GM08714 (cell line): ENCODE results near the gene ATN1.
A peak's percentile ranks its signal among the peaks of the same experiment; 100 is the strongest.

Experiments used
- H3K4me3 ChIP-seq: fragments of 200-500 bp; sonication (Bioruptor generic); 2 replicates; pipeline ENCODE4 v1.5.1; 2014; ENCODE audit warnings: mild to moderate bottlenecking, low read length, inconsistent platforms
- ZNF274 ChIP-seq: IDR thresholded peaks from 2 replicates; pipeline ENCODE4 v1.6.1; 2012; ENCODE audit warnings: mild to moderate bottlenecking, low read depth, low read length

Gene ATN1

DNA sequence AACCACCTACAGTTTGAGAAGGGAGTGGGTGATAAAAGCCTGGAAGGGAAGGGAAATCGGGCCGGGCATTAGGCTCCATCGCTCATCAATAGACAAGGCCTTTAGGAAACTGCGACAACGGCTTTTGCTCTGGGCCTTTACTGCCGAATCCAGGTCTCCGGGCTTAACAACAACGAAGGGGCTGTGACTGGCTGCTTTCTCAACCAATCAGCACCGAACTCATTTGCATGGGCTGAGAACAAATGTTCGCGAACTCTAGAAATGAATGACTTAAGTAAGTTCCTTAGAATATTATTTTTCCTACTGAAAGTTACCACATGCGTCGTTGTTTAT, 15.6 kb downstream of the ATN1 start:
- no peak for TF ChIP-seq ZNF274
- no peak overlapping the region; the same call in 1 of the 2 replicates for H3K4me3 ChIP-seq

- TF ChIP-seq ZNF274, result no peak
- peak within 1 kb of the TSS; percentile 87 for H3K4me3 ChIP-seq
Measured at GRCh38 chr12:6943722-6944380, 16.1 kb downstream of the ATN1 start, which contains the start of the genes C12orf57 and RNU7-1. TSS of gene C12orf57 (plus strand) at chr12:6944022. CDS start at chr12:6944122, 100 bp downstream. TSS of gene RNU7-1 (plus strand) at chr12:6943816.

GRCh38 chr12:6944381-6945186, 16.8 kb downstream of the ATN1 start:
- H3K4me3 ChIP-seq, result peak overlapping the region; percentile 87
- TF ChIP-seq ZNF274, result no peak

- no peak for TF ChIP-seq ZNF274
- H3K4me3 ChIP-seq, result peak overlapping the region; percentile 87; the same call in 1 of the 2 replicates
Measured at GRCh38 chr12:6945613-6946012, 17.9 kb downstream of the ATN1 start.

- no peak for TF ChIP-seq ZNF274
- peak overlapping the region; percentile 87; the same call in 1 of the 2 replicates for H3K4me3 ChIP-seq
Measured at GRCh38 chr12:6946033-6946919, 18.5 kb downstream of the ATN1 start.

- no peak for TF ChIP-seq ZNF274
- peak overlapping the region; percentile 87; the same call in 1 of the 2 replicates for H3K4me3 ChIP-seq
Measured at GRCh38 chr12:6946920-6947374, 19.2 kb downstream of the ATN1 start.

DNA sequence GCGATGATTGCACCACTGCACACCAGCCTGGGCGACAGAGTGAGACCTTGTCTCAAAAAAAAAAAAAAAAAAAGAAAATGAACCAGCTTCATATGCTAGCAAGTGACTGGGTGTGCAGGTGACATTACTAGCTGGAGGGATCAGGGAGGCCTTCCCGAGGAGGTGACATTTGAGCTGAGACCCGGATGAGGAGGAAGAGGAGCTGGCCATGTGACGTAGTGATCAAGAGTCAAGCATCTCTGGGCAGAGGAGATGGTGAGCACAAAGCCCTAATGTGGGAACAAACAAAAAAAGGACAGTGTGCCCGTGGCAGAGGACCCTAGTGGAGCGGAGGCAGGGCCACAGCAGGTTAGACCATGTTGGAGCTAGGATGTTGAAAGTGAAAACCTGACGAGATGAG, 19.9 kb downstream of the ATN1 start:
- no peak for TF ChIP-seq ZNF274
- no peak overlapping the region for H3K4me3 ChIP-seq

DNA sequence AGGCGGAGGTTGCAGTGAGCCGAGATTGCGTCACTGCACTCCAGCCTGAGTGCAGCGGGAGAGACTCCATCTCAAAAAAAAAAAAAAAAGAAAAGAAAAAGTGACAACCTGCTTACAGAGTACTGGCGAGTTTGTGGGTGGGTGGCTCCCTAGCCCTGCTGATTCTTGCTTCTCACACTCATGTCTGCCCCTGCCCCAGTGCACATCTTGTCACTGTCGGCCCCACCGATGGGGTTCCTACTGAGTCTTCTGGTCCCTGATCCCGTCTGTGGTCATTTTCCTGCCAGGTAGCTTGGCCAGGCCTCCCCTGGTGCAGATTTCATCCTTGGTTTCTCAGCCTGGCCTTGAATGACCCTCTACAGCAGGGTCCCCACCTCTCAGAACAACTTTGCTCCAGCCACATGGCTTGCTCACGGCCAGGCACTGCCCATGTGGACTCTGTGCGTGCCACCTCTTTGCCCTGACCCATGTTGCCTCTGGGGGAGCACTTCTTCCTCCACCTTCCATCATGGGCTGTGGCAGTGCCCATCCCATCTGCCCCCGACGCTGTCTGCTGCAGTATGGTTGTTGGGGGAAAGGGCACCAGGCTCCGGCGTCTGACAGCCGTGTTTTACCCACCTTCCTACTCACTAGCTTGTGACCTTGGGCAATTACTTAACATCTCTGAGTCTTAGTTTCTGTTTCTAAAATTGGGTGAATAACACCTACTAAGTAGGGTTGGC, 21.3 kb downstream of the ATN1 start:
- TF ChIP-seq ZNF274, result no peak

GRCh38 chr12:6950401-6950801, 22.6 kb downstream of the ATN1 start:
- peak overlapping the region; percentile 90; the same call in 1 of the 2 replicates for H3K4me3 ChIP-seq
- no peak for TF ChIP-seq ZNF274

More for the DNA sequence above, 21.3 kb downstream of the ATN1 start:
- no peak overlapping the region; the same call in 1 of the 2 replicates for H3K4me3 ChIP-seq

DNA sequence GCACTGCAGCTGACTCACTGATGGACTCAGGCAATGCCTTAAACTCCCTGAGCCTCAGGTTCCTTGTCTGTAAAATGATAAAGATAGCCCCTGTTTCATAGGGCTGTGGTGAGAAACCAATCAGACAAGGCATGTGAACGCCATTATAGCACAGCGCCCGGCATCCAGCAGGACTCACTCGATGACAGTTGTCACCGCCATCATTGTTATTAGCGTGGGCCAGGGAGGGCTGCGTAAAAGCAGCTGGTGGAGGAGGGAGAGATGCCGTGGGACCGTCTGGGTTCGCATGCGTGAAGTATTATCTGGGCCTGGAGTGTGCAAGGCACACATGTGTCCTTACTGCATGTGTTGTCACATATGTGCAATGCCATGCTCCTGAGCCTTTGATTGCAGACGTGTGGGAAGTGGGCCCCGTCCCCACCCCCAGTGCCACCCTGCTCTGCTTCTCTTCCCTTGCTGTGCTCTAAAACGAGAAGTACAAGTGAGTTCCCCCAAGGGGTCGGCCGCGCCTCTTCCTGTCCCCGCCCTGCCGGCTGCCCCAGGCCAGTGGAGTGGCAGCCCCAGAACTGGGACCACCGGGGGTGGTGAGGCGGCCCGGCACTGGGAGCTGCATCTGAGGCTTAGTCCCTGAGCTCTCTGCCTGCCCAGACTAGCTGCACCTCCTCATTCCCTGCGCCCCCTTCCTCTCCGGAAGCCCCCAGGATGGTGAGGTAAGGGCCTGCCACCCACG, 23.2 kb downstream of the ATN1 start, which contains the start of gene PTPN6:
Gene PTPN6, plus strand, starts transcription at position 546 of the 730 bp plus-strand sequence. Its CDS starts 157 bp downstream, at position 703.
- TF ChIP-seq ZNF274, result no peak
- peak within 1 kb of the TSS; percentile 90 for H3K4me3 ChIP-seq

DNA sequence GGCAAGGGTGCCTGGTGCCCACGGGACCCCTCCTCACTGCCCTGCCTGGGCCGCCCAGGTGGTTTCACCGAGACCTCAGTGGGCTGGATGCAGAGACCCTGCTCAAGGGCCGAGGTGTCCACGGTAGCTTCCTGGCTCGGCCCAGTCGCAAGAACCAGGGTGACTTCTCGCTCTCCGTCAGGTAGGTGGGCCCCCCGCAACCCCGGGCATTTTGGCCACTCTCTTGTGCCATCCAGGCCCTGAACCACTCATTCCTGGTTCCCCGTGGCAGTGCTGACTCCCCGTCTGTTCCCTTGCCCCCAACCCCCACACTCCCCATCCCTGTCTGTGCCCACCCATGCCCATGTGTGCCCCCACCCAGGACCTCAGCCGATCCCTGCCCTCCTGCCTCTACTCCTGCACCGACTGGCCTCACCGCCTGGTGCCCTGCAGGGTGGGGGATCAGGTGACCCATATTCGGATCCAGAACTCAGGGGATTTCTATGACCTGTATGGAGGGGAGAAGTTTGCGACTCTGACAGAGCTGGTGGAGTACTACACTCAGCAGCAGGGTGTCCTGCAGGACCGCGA, 23.9 kb downstream of the ATN1 start:
- no peak for TF ChIP-seq ZNF274
- peak overlapping the region; percentile 90; the same call in 1 of the 2 replicates for H3K4me3 ChIP-seq
